NCI-H69 (cell line): Measurements from ENCODE around the gene FAM221B.
A peak's percentile ranks its signal among the peaks of the same experiment; 100 is the strongest.

Experiments used
- DNase-seq: peaks from one replicate; lab custom pipeline; 2025; lab: John Stamatoyannopoulos, UW

The FAM221B gene

DNA sequence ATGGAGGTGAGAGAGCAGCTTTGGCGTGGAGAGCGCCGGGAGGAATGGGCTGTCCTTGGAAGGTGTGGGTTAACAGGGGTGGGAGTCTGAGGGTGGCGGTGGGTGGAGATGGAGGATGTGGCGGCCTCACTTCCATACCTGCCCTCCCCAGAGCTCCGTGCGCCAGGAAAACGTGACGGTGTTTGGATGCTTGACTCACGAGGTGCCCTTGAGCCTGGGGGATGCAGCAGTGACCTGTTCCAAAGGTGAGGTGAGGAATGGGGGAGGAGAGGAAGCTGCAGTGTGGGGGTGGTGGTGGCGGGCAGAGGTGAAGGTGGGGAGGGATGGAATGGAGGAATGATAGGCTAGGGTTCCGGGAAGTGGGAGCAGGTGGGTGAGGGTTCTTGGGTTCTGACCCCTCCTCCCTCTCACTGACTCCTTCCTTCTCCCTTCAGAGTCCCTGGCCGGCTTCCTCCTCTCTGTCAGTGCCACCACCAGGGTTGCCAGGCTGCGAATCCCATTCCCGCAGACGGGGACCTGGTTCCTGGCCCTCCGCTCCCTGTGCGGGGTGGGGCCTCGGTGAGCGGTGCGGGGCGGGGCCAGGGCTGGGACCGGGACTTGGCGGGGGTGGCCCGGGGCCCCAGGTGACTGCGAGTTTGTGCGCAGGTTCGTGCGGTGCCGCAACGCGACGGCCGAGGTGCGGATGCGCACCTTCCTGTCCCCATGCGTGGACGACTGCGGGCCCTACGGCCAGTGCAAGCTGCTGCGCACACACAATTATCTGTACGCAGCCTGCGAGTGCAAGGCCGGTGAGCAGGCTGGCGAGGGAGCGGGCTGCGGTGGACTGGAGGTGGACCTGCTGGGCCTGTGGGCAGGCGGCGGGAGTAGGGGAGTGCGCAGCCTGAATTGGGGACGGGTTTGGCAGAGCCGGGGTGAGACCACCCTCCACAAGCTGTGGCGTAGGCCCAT, 17.6 kb upstream of the FAM221B start:
- DNase-seq: no peak

DNA sequence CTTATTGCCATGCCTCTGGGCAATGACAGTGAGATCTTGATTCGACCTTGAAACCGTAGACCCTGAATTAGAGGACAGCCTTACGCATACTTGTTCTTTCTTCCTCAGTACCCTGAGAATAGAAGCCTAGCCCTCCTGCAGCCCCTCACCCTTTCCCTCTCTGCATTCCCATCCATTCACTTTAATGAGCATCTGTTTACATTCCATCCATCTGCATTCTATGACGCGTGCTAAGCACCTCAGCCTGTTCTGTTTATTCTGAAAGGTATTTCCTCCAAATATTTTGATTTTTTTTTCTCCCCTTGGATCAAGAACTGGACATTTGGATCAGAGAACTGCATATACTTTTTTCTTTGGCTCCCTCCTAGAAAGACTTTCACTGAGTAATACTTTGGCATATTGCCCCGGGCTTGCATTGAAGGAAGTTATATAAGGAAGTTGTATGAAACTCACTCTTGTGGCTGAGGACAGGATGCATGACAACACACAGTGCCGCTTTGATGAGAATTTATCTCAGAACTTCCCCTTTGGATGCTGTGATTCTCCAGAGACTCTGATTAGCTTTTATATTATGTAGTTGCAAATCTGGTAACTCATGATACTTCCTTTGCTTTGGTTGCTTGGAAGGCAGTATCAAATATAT, 16.2 kb upstream of the FAM221B start:
- DNase-seq: no peak

DNA sequence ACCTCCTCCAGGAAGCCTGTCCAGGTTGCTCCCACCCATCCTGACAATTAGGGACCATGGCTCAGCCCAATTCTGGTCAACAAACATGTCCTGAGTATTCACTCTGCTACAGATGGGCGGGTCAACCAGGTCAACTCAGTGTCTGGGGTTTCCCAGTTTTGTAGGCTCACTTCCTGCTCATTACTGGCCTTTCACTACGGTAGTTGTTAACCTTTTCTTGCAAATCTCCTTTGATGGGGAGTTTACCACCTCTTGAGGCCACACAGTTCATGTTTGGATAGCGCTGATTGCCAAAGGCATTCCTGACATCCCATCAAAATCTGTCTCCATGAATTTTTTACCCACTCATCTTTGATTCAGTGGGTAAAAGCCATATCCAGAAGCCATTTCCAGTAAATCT, 14.3 kb upstream of the FAM221B start:
- no peak for DNase-seq

DNA sequence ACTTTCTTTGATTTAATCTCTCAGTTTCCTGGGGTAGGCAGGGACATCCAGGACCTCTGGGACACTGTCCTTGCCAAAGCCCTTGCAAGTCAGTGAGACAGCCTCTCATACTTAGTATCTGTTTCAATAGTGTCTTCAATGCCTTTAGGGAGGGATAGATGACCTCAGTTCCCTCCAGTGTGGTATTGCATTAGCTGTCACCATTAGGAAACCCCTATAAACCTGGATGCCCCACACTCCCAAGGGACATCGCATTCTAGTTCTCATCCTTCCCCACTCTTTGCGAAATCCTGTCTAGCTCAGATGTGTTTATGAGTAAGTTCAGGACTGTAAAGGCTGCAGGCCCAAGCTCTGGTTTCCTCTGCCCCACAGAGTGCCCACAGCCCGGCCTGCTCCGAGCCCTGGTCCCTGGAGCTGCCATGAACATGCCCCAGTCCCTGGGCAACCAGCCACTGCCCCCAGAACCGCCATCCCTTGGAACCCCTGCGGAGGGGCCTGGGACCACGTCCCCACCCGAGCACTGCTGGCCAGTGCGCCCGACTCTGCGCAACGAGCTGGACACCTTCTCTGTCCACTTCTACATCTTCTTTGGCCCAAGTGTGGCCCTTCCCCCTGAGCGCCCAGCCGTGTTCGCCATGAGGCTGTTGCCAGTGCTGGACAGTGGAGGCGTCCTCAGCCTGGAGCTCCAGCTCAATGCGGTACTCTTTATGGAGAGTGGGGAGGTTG, 13.7 kb upstream of the FAM221B start:
- DNase-seq: no peak

DNA sequence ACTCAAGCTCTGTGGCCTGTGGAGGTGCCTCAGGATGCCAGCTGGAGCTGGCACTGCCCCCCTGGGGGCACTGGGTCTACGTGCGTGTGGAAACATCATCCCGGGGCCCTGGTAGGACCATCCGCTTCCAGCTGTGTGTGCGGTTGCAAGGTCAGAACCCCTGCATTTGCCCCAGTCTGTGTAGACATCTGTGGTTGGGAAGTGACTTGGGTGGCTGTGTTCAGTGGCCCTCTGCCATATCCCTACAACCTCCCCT, 13.0 kb upstream of the FAM221B start:
- no peak for DNase-seq

DNA sequence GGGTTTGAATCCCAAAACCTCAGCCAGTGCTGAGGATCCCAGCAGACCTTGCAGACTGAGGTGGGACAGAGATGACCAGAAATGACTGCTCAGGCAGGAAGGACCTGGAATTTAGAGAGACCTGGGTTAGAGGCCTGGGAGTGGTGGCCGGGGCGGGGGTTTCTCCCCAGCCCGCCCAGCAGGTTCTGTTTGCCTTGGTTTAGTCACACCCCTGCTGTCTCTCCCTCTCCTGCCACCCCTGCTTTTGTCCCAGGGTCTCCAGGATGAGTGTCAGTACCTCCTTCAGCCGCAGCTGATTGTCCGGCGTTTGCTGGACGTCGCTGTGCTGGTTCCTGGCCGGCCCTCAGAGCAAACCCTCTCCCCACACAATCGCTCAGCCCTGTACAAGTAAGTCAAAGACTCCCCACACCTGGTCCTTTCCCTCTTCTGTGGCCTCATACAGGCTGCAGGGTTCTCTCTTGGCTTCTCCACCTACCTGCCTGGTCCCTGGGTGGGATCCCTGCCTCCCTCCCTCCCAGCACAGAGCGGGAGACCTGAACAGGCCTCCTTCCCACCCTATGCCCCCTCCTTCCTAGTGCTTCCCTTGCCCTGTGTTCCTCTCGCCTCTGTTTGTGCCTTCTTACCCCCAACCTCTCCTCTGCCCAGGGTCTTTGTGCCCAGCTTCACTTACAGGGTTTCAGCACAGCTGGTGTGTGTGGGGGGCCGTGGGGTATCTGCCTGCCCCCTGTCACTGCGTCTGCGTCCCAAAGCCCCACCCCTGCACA, 12.5 kb upstream of the FAM221B start:
- no peak for DNase-seq

DNA sequence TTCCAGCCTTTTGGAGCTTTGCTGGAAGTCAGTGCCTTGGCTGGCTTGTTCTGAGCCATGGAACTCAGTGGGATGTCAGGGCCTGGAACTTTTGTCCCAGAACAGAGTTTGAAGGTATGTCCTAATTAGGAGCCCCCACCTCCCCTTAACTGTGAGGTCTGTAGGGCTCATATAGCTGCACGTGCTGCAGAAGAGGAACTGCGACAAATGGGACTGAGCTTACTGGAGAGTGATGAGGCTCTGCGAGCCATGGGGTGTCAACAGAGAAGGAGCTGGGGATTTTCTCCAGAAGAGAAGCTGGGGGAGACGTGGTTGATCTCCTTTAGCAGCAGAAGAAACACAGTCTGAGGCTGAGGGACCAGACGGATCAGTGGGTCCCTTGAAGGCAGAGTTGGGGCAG, 11.4 kb upstream of the FAM221B start:
- DNase-seq: no peak

DNA sequence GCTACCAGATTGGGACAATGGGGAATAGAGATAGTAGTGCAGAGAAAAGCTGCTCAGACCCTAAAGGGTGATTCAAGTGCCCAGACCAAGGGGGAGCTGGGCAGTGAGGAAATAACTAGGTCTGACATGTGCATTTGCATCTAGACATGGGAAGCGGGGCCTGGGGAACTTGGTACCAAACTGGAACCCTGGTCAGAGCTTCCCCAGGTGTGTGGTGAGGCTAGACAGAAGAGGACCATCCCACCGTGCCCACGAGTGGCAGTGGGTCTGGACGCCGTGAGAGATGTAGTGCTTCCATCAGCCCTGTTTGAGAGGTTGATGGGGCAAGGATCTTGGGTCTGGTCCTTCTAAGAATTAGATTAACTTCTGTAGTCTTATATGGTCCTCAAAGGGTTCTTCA, 8.1 kb upstream of the FAM221B start:
- DNase-seq: no peak

DNA sequence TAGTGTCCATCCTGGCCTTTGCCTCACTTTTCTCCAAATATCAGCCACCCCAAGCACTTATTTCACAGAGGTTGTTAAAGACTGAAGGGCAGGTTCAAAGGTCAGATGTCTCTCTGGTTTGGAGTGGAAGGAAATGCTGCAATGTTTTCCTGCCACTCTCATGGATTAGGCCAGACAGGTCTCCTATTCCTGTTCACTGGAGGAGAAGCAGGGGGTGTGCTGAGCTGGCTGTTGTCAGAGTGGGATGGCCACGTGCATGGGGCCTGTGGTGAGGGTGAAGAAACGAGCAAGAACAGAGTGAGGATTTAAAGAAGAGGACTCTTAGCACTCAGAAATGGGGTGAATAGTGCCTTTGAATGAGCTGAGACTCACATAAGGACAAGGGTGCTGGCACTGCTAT, 7.2 kb upstream of the FAM221B start:
- DNase-seq: no peak

DNA sequence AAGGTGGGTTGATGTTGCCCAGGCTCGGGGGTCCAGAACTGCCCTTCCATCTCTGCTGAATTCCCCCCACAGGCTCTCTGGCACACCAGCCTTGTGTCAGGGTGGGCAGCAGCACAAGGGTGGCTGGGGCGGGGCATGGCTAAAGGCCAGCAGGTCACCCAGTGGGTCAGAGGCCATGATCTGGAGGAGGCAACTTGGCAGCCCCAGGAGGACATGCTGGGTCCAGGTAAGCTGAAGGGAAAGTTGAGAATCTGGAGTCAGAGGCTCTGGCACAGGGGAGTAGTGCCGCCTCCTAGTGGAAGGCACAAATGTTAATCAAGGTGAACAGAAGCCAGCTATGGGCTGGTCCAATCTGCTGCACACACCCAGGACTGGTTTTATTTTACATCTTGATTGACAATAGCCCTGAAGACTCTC, 6.7 kb upstream of the FAM221B start:
- peak; percentile 27 for DNase-seq

DNA sequence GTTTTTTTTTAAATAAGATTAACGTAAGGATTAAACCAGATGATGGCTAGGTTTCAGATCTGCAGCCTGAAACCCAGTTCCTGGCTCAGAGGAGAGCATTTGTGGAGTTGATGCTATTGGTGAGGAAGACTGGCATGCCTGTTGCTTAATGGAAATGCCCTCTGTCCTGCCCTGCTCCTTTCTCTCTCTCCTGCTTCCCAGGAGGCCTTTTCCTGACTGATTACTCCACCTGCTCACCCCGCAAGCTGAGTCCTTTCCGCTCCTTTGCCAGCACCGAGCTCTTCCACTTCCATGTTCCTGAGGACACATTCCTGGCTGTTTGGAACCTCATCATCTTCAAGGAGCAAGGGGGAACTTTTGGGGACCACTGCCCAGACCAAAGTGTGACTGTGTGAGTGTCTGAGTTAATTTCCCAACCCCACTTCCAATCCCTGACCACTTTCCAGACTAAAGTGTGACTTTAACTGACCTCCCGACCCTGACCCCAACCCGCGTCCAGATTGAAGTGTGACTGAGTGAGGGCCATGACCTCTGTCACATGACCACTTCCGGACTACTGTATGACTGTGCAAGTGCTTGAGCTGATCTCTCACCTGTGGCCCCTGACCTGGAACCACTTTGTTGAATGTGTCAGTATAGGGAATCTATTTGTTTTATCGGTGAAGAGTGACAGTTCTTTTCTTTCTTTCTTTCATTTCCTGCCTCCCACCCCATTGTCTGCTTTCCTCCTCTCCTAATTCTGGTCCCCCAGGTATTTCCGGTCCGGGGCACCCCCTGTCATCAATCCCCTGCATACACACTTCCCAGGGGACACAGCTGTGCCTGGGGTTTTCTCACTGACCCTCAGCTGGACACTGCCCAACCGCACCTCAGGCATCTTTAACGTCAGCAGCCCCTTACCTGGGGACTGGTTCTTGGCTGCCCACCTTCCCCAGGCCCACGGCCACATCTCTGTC, 6.0 kb upstream of the FAM221B start:
- peak; percentile 61 for DNase-seq

DNA sequence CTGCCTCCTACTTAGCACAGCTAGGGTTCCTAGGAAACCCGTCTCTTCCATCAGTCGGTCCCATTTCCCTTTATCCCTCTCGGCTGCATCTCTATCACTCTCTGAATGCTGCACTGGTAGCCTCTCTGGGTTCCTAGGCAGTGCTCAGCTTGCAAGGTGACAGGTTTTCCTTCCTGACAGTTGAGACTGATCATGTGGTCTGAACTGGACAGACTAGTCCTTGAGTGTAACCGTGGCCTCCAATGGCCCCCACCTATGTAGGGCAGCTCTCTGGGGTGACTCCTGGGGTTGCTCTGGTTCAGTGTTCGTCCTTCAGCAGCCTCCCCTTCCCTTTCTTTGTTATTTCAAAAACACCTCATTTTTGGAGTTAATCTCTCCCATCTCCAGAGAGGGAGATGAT, 4.3 kb upstream of the FAM221B start:
- no peak for DNase-seq

DNA sequence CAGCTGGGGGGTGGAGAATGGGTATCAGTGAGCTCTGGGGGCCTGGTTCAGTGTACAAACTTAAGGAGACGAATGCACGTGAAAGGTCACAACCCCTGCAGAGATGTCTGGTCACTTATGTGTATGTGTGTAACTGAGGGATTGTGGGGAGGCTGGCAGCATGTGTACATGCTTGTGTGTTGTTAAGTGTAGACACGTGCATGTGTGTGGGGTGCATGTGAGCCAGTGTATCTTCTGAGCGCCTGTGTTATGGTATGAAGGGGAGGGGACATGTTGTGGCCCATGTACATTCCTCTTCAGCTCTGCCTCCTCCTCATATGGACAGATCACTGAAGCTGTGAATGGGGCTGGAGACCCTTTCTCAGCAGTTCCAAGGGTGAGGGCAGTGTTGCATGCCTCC, 2.5 kb upstream of the FAM221B start:
- no peak for DNase-seq

DNA sequence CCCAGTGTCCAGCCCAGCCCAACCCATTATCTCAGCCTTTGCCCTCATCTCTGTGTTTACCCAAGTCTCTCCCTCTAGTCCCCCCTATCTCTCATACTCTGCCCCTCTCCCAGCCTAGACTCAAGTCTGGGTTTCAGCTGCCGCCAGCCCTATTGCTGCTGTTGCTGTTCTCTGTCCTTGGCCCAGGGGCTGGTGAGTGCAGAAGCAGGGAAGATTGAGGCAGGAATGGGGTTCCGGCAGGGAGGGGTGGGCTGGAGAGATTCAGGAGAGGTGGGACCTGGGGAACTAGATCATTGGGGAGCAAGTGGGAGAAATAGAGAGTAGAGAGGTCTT, 1.2 kb upstream of the FAM221B start:
- no peak for DNase-seq

DNA sequence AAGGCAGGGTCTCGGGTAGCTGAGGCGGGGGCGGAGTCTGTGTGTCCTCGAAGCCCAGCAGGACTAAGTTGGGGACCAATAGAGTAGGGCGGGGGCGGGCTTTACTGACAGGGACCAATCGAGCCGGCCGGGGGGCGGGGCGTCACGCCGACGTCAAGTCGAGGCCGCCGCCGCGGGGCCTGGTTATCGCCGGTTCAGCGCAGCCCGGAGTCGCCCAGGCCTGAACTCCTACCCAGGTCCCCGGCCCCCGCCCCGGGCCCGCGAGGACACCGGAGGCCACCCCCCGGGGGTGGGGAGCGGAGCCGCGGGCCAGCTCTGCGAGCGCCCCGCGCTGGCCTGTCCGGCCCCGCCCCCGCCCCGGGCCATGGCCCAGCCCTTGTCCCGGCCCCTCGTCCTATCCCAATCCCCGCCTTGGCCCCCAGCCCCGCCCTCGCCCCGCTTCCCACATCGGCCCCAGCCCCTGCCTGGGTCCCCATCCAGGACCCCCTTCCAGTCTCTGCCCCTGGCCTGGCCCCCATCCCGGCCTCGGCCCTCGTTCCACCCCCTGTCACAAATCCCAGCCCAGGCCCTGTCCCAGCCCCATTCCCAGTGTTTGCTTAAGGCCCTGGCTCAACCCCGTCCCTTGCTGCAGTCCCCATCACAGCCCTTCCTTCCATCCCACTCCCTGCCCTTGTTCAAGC, 692 bp upstream of the FAM221B start, which contains the start of gene TMEM8B:
TSS of gene TMEM8B (plus strand) at position 145 of the 680 bp plus-strand sequence. CDS start at position 365, 220 bp downstream.
- peak; percentile 97 for DNase-seq

DNA sequence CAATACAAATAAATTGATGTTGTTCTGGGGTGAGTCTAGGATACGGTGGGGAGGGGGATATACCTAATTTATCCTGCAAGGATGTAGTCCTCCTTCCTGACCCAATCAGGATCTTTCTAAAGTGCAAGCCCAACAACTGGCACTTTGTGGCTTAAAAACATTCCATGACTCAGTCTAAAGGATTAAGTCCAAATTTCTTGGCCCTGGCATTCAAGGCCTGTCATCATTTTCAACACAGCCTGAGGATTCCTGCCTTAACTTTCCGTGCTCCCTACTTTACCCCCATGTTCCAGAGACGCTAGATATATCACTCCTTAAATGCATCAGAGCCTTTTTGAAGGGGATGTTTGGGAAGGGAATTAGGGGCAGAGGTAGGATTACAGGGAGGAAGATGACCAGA, 1.0 kb downstream of the FAM221B start:
- no peak for DNase-seq

DNA sequence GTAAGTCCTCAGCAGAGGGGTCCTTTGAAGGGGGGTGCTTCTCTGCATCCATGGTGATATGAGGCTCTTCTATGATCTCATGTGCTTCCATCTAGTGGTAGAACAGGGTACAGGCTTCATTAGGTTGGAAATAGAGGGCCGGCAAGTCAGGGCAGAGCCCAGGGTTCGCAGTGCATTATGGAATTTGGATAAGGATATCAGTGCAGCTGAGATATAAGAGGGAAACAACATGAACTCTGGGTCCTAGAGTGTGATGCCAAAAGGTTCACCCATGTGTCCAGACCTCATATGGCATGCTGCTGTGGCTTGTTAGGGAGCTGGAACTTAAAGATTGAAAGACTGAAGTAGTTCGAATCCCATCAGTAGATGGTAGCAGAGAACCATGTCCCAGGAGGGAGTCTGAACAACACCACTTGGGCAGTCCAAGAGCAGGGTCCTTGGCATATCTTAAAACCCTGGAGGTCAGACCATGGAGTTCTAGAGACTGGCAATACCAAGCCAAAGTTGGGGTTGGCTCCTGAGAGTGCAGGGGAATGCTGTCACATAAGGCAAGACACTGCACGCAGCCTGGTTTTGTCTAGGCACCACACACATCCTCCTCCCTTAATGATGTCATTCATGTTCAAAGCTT, 2.3 kb downstream of the FAM221B start:
- DNase-seq: peak; percentile 64

DNA sequence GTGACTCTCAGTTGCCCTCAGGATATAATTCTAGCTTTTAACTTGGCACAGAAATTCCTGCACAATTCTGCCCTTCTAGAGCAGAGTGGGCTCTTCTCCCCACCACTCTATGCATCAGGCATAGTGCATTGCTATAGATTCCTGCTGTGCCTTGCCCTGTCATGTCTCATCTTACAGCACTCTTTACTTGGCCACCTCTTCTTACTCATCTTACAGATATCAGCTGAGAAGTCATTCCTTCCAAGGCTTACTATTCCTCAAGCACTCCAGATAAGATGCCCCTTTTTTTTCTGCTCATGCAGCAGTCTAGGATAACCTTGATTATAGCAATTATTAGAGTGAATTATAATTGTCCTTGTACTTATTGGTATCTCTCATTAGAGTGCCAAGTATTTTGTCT, 5.6 kb downstream of the FAM221B start:
- DNase-seq: no peak

DNA sequence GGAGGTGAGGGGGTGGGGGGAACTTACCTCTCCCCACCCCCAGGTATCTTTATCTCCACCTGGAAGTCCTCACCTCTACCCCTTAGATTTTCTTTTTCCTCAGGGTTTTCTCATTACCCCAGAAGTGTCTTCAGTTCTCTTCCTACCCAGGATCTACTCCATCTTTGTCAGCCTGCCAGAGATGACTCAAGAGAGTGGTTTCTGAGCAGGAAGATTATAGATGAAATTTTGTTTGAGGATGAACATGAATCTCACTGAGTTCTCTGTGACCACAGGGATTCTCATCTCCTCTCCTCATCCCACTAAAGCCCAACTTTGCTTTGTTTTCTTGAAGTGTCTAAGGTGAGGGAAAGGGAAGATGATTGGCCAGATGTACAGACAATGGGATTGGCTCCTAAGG, 8.5 kb downstream of the FAM221B start:
- DNase-seq: no peak

DNA sequence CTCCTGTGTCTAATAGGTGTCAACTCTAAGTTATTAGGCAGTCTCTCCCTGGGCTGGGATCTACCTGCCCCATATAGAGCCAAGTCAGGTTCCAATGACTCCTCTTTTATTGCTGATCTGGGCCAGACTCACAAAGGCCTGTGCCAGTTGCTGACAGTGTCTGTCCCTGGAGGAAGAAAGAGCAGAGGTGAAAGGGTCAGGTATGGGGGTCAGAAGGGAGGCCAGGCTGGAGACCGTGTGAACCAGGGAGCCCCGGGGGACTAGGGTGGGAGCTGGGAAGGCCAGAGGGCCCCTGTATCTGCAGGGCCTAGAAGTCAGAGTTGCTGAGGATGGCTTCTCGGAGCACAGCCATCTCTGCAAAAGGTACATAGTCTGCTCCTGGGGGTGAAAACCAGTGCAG, 10.2 kb downstream of the FAM221B start:
- DNase-seq: no peak
